ENCODE results near the gene BRI3. TPM values are rescaled to one million over a fixed set of nuclear protein-coding genes. Genes with fewer than 3 reads are reported as not detected.

Gene BRI3
- total and polyA plus RNA-seq, 2 of the 4 experiments (the other 2 are of a cell fraction), result 24.7 to 68.3 TPM

DNA sequence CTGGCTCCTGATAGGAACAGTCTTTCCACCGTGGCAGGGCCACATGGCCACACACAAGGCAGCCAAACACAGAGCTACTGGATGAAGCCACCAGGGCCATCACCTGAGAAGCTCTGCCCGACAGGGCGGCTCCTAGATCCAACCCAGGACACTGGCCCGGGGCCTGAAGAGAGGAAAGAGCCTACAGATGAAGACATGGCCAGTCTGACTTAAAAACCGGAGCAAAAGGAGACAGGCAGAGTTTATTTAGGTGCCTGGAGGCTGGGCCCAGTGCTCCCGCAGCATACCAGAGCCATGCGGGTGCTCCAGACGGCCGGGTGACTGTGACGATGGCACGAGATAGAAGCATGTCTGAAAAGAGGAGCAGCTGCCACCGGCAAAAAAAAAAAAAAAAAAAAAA, 33.3 kb upstream of the BRI3 start:
- no peak overlapping the region for H3K56ac ChIP-seq (ENCODE audit: extremely low read depth, insufficient read depth, low read length)
- H3K4me3 ChIP-seq (ENCODE audit: insufficient read depth, low read depth, low read length), result no peak overlapping the region
- H4K5ac ChIP-seq (ENCODE audit: low read depth, low read length), result no peak overlapping the region
- H4K20me1 ChIP-seq (ENCODE audit: insufficient read depth, low read length), result no peaks in the 10 kb centered on the region
- no peak overlapping the region for H3K4ac ChIP-seq (ENCODE audit: low read depth, low read length)
- ChIA-PET POLR2A (ENCODE audit: unreplicated experiment) (no interaction called here), CTCF (interaction anchor here (1.0 kb wide), 1 partner anchor 66 kb away, joined by 5 read pairs; no protein-coding TSS in a partner anchor)
- no peak overlapping the region for H2BK120ac ChIP-seq (ENCODE audit: low read depth, low read length)
- no peak overlapping the region for H2AFZ ChIP-seq (replicated peaks; ENCODE audit: low read length, poor library complexity)
- H2BK20ac ChIP-seq (ENCODE audit: low read depth, low read length), result no peak overlapping the region
- no peak overlapping the region for H3K27ac ChIP-seq (ENCODE audit: insufficient read depth, low read length)
- 96% methylated on average over 3 of the region's 12 CpGs; no CpG with 5 or more reads in 1 of the 2 experiments for WGBS, 2 experiments (ENCODE audit: extremely low coverage in 2 of 2, insufficient read length in 1 of 2)
- dilution Hi-C loops (cut with HindIII; ENCODE audit: low sequenced_read_pairs, unreplicated experiment), result no loop called here
- no peaks in the 10 kb centered on the region for H3K27me3 ChIP-seq (ENCODE audit: control insufficient read depth, insufficient read depth, low read length)
- no TSS peak for BruUV-seq (replicated peaks)
- peaks cover 23 to 30% of the 10 kb centered on the region in 2 experiments for H3K79me1 ChIP-seq (ENCODE audit: low read depth in 1 of 2, low read length in 2 of 2)
- intact Hi-C loops (cut with micrococcal nuclease), result no loop called here
- no peak overlapping the region for H2BK5ac ChIP-seq (ENCODE audit: low read depth, low read length, poor library complexity, severe bottlenecking)
- DNase-seq, result no peak
- H2AK9ac ChIP-seq (replicated peaks; ENCODE audit: low read depth, low read length, poor library complexity), result no peak overlapping the region
- peaks cover 4% of the 10 kb centered on the region for H3K4me1 ChIP-seq (ENCODE audit: control insufficient read depth, insufficient read depth, low read length)
- H4K8ac ChIP-seq (ENCODE audit: low read depth in 2 of 2, low read length in 2 of 2), result no peak overlapping the region
- H2AK5ac ChIP-seq (ENCODE audit: low read depth, low read length), result no peak overlapping the region
- H4K91ac ChIP-seq (ENCODE audit: insufficient read depth, low read depth, low read length), result no peak overlapping the region
- ATAC-seq (ENCODE audit: low read depth), result no peak
- no peak overlapping the region for H2BK15ac ChIP-seq (ENCODE audit: low read depth, low read length)
- no peak overlapping the region for H3K23ac ChIP-seq (ENCODE audit: low read depth, low read length)
- H3K9me3 ChIP-seq (ENCODE audit: control insufficient read depth, insufficient read depth, low read length), result no peaks in the 10 kb centered on the region
- H3K18ac ChIP-seq (ENCODE audit: low read depth, low read length), result no peak overlapping the region
- peaks cover 13% of the 10 kb centered on the region; the same call in 1 of the 2 replicates for H3K36me3 ChIP-seq (ENCODE audit: control insufficient read depth, insufficient read depth, low read length)
- in situ Hi-C loops (cut with MboI; ENCODE audit: low sequenced_read_pairs), result no loop called here
- TF ChIP-seq ELK1 (IDR thresholded peaks at IDR 0.05; ENCODE audit: borderline replicate concordance, low read depth, low read length) (no peak), POLR2A (IDR thresholded peaks at IDR 0.05; ENCODE audit: low read depth, low read length) (no peak), NFE2L2 (IDR thresholded peaks at IDR 0.05; ENCODE audit: low read depth, low read length) (no peak), MXI1 (IDR thresholded peaks at IDR 0.05; ENCODE audit: borderline replicate concordance, low read depth, low read length) (no peak), USF2 (IDR thresholded peaks at IDR 0.05; ENCODE audit: low read depth, low read length) (no peak), MAZ (IDR thresholded peaks at IDR 0.05; ENCODE audit: borderline replicate concordance, low read depth, low read length) (no peak), SMC3 (IDR thresholded peaks at IDR 0.05; ENCODE audit: low read depth, low read length) (no peak), MAFK (IDR thresholded peaks at IDR 0.05; ENCODE audit: low read depth, low read length) (no peak), FOS (IDR thresholded peaks at IDR 0.05; ENCODE audit: low read depth, low read length) (no peak), CHD1 (IDR thresholded peaks at IDR 0.05; ENCODE audit: low read depth, low read length) (no peak), RFX5 (IDR thresholded peaks at IDR 0.05; ENCODE audit: low read depth, low read length) (no peak), RCOR1 (IDR thresholded peaks at IDR 0.05; ENCODE audit: insufficient replicate concordance, low read length) (no peak), CEBPB (IDR thresholded peaks at IDR 0.05; ENCODE audit: low read depth, low read length) (no peak), RAD21 (IDR thresholded peaks at IDR 0.05; ENCODE audit: low read length) (no peak)
- TF ChIP-seq, protein P1, sequence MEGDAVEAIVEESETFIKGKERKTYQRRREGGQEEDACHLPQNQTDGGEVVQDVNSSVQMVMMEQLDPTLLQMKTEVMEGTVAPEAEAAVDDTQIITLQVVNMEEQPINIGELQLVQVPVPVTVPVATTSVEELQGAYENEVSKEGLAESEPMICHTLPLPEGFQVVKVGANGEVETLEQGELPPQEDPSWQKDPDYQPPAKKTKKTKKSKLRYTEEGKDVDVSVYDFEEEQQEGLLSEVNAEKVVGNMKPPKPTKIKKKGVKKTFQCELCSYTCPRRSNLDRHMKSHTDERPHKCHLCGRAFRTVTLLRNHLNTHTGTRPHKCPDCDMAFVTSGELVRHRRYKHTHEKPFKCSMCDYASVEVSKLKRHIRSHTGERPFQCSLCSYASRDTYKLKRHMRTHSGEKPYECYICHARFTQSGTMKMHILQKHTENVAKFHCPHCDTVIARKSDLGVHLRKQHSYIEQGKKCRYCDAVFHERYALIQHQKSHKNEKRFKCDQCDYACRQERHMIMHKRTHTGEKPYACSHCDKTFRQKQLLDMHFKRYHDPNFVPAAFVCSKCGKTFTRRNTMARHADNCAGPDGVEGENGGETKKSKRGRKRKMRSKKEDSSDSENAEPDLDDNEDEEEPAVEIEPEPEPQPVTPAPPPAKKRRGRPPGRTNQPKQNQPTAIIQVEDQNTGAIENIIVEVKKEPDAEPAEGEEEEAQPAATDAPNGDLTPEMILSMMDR (conservative IDR thresholded peaks at IDR 0.05; ENCODE audit: low read depth, low read length), result no peak
- H3K9me1 ChIP-seq (ENCODE audit: insufficient read depth, low read length), result peaks cover 2% of the 10 kb centered on the region; the same call in 1 of the 2 replicates
- no peak overlapping the region for H3K9ac ChIP-seq (ENCODE audit: low read depth, low read length)
- H3K4me2 ChIP-seq (ENCODE audit: low read depth, low read length), result no peak overlapping the region
- H3K14ac ChIP-seq (replicated peaks; ENCODE audit: low read depth, low read length), result no peak overlapping the region

Measured in IMR-90 (cell line).